RWPE2 (cell line): ENCODE measurements around the gene HSPA12A.

Experiments
- ATAC-seq: fragments of 200-7000 bp; cut with Tn5 transposase; 3 replicates; pipeline ENCODE4 v1.9.1; 2021; ENCODE audit warnings: low read depth
- DNase-seq: peaks from one replicate; pipeline ENCODE4 v3.0.0-alpha.2; 2020; ENCODE audit warnings: low spot score
- H3K27ac ChIP-seq: fragments of 450-650 bp; 2 replicates; pipeline ENCODE4 v1.5.1; 2017; ENCODE audit warnings: mild to moderate bottlenecking; ENCODE audit not compliant: poor library complexity, severe bottlenecking
- H3K27me3 ChIP-seq: fragments of 250-450 bp; sonication (Bioruptor Pico); 2 replicates; pipeline ENCODE4 v1.5.1; 2021; ENCODE audit warnings: mild to moderate bottlenecking, moderate library complexity; ENCODE audit not compliant: insufficient read depth, poor library complexity, severe bottlenecking
- H3K36me3 ChIP-seq: fragments of 250-450 bp; sonication (Bioruptor Pico); 2 replicates; pipeline ENCODE4 v1.5.1; 2020; ENCODE audit warnings: low read depth, mild to moderate bottlenecking, moderate library complexity
- H3K4me1 ChIP-seq: fragments of 250-450 bp; sonication (Bioruptor Pico); 2 replicates; pipeline ENCODE4 v1.5.1; 2021; ENCODE audit warnings: mild to moderate bottlenecking, moderate library complexity; ENCODE audit not compliant: insufficient read depth, poor library complexity, severe bottlenecking
- H3K4me3 ChIP-seq: fragments of 250-450 bp; sonication (Bioruptor Pico); 2 replicates; pipeline ENCODE4 v1.5.1; 2021; ENCODE audit warnings: mild to moderate bottlenecking, moderate library complexity; ENCODE audit not compliant: severe bottlenecking
- H3K9me3 ChIP-seq: fragments of 250-450 bp; sonication (Bioruptor Pico); 2 replicates; pipeline ENCODE4 v1.5.1; 2021; ENCODE audit warnings: mild to moderate bottlenecking, moderate library complexity; ENCODE audit not compliant: severe bottlenecking
- CTCF ChIP-seq: fragments of 450-650 bp; IDR thresholded peaks from one replicate; pipeline ENCODE4 v1.5.1; 2017; ENCODE audit warnings: mild to moderate bottlenecking, moderate library complexity; ENCODE audit not compliant: poor library complexity, severe bottlenecking

Gene HSPA12A

GRCh38 chr10:116705498-116705897 is 36.9 kb downstream of the HSPA12A start:
- DNase-seq (no peak), ATAC-seq (no peak)
- H3K9me3 ChIP-seq, result no peaks in the 10 kb centered on the region
- no peaks in the 10 kb centered on the region for H3K4me1 ChIP-seq
- no peak overlapping the region for H3K27ac ChIP-seq
- H3K27me3 ChIP-seq, result no peaks in the 10 kb centered on the region
- H3K4me3 ChIP-seq, result no peak overlapping the region
- no peak for TF ChIP-seq CTCF
- no peaks in the 10 kb centered on the region for H3K36me3 ChIP-seq

- Histone ChIP-seq H3K27me3 (no peaks in the 10 kb centered on the region), H3K27ac (no peak overlapping the region), H3K9me3 (no peaks in the 10 kb centered on the region), H3K4me3 (no peak overlapping the region), H3K4me1 (no peaks in the 10 kb centered on the region), H3K36me3 (no peaks in the 10 kb centered on the region)
- DNase-seq, result no peak
- no peak for TF ChIP-seq CTCF
- no peak for ATAC-seq
These were observed 37.4 kb downstream of the HSPA12A start for GRCh38 chr10:116704926-116705325.

GRCh38 chr10:116702165-116702564 is 40.2 kb downstream of the HSPA12A start:
- H3K36me3 ChIP-seq, result no peaks in the 10 kb centered on the region
- H3K4me1 ChIP-seq, result no peaks in the 10 kb centered on the region
- TF ChIP-seq CTCF, result no peak
- H3K27ac ChIP-seq, result no peak overlapping the region
- DNase-seq (no peak), ATAC-seq (no peak)
- H3K9me3 ChIP-seq, result no peaks in the 10 kb centered on the region
- no peaks in the 10 kb centered on the region for H3K27me3 ChIP-seq
- H3K4me3 ChIP-seq, result no peak overlapping the region

GRCh38 chr10:116699471-116700150 is 42.8 kb downstream of the HSPA12A start:
- Histone ChIP-seq H3K4me1 (no peaks in the 10 kb centered on the region), H3K27me3 (no peaks in the 10 kb centered on the region), H3K27ac (no peak overlapping the region), H3K9me3 (no peaks in the 10 kb centered on the region), H3K36me3 (no peaks in the 10 kb centered on the region), H3K4me3 (no peak overlapping the region)
- DNase-seq (no peak), ATAC-seq (no peak)
- no peak for TF ChIP-seq CTCF

GRCh38 chr10:116699049-116699448 is 43.3 kb downstream of the HSPA12A start:
- TF ChIP-seq CTCF, result no peak
- H3K27ac ChIP-seq, result no peak overlapping the region
- H3K4me1 ChIP-seq, result no peaks in the 10 kb centered on the region

More at GRCh38 chr10:116699049-116699448, 43.3 kb downstream of the HSPA12A start:
- Histone ChIP-seq H3K36me3 (no peaks in the 10 kb centered on the region), H3K27me3 (no peaks in the 10 kb centered on the region), H3K4me3 (no peak overlapping the region), H3K9me3 (no peaks in the 10 kb centered on the region)
- no peak for ATAC-seq
- DNase-seq, result no peak
